NCI-H748 (cell line): ENCODE results near the gene INMT.

Source experiments
- DNase-seq: peaks from one replicate; lab custom pipeline; 2025; ENCODE audit not compliant: unreplicated experiment; lab: John Stamatoyannopoulos, UW

INMT gene

DNA sequence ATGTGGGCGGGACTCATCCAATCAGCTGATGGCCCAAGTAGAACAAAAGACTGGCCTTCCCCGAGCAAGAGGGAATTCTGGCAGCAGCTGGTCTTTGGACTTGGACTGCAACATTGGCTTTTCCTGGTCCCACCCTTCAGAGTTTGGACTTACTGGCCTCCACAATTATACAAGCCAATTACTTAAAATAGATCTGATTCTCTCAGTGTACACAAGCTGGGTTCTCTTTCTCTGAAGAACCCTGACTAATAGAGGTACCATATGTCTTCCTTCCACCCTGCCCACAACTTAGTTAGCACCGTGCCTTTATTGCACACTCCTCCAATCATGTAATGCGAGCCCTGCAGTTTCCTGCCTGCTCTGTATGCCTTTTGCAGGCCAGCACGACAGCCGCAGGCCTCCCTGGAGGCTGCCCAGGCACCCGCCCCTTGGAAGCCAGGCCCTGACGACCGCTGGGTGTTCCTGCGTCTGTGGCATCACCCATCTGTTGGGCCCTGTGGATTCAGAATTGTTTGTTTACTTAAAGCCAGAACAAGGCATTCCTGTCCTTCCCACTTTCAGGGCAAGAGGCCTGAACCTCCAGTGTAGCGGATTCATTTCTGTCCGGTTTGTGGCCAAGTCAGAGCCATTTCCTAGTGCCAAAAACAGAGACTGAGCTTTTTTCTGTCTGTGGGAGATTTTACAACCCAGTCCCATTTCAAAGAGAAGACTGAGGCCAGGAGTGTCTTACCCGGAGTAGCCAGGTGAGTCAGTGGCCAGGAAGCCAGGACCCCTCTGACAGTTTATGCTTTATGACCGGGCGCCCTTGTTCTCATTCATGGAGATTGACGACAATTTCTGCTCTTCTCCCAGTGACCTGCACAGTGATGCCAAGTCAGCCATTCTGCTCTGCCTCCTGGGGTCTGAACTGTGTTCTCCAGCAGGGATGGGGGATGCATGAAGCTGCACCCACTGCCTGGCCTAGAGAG lies 968 bp upstream of the INMT start:
- no peak for DNase-seq

DNA sequence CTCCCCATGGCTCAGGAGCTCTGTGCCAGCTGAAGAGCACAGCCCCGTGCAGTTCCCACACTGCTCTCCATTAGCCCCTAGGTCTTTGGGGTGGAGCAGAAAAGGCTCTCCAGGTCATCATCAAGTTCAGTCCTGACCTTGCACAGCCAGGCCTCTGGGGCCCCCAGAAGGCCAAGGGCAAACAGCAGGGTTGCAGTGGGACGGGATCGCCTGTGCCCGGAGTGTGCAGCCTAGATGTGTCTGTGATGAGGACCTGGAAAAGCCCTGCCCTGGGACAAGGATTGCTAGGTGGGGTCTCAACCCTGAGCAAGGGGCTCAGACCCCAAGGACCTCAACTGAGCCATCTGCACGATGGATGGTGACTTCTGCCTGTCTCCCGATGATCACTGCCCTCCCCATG lies 549 bp downstream of the INMT start:
- DNase-seq: no peak

DNA sequence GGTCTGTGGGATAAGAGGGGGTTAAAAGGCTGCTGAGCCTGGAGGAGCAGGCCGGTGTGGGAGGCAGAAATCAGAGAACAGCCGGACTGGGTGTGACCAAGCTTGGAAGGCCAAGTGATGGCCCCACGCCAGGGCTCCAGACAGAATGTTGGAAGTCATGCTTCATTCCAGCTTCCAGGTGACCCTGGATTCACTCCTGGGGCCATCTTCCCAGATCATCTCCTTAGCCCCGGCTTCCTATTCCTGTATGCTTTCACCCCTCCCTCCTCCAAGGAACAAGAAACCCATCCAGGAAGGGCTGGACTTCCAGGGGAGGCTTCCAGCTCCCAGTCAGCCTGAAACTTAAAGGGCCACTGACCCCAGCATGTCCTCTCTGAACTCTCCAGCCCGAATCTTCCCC lies 1.0 kb downstream of the INMT start:
- no peak for DNase-seq

DNA sequence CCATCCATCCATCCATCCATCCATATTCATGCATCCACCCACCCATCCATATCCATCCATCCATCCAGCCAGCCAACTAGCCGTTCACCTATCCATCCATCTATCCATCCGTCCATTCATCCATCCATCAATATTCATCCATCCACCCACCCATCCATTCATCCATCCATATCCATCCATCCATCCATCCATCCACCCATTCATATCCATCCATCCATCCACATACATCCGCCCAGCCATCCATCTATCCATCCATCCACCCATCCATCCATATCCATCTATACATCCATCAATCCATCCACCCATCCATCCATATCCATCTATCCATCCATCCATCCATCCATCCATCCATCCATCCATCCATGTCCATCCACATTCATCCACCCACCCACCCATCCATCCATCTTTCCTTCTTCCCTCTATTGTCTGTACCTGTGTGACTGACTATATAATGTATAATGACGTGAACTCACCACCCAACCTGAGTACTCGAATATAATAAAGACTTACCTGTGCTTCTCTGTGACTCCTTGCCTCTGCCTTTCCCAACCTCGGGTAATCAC lies 2.5 kb downstream of the INMT start:
- no peak for DNase-seq

DNA sequence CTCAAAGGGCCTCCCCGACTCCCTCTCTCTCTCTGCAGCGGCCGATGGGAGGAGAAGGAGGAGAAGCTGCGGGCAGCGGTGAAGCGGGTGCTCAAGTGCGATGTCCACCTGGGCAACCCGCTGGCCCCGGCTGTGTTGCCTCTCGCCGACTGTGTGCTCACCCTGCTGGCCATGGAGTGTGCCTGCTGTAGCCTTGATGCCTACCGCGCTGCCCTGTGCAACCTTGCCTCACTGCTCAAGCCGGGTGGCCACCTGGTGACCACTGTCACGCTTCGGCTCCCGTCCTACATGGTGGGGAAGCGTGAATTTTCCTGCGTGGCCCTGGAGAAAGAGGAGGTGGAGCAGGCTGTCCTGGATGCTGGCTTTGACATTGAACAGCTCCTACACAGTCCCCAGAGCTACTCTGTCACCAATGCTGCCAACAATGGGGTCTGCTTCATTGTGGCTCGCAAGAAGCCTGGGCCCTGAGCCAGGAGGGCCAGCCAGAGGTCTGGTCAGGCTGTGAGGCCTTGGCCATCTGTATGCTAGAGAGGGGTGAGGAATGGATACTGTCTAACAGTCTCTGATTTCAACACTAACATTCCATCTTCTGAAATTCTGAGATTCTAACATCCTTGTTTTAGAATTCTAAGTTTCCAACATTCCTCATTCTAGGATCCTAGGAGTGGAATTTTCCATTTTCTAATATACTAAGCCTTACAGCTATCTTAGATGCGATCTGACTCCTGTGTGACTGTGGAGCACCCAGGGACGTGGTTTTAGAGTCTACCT lies 3.6 kb downstream of the INMT start:
- no peak for DNase-seq

DNA sequence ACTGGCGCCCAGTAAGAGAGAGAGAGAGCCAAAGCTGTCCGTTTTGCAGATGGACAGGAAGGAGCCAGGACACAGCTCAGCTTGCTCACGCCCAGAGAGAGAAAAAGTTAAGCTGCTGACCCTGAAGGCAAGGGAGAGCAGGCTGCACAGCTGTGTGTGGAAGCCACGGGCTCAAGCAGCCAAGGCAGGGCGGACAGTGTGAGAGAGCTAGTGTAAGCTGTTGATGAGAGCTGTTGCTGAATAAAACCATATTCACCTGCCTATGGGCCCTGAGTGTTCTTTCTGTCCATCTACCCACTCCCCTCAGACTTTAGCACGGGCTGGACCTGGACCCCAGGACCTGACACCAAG lies 5.4 kb downstream of the INMT start:
- DNase-seq: no peak

DNA sequence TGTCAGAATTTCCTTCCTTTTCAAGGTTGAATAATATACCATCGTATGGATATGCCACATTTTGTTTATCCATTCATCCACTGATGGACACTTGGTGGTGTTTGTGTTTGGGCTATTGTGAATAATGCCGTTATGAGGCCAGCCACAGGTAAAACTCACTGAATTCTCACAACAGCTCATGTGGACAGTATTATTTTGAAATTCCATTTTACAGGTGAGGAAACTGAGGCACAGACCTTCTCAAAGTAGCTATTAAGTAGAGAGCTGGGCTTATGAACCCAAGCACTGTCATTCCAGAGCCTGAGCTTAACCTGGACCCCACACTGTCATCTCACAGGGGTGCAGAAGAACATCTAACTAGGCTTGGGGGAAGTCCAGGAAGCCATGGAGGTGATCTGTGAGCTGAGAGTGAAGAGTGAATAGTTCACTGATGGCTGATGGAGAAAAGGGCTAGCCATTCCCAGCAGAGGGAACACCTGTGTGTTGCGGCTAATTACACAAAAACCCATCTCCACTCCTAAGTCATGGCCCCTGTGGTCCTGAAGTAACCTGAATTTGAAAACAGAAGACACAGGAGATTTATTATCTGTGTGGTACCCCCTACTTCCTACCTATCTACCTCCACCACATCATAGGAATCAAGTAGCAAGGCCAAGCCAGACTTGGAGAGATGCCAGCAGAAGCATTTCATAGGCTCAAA lies 8.7 kb downstream of the INMT start:
- DNase-seq: no peak

DNA sequence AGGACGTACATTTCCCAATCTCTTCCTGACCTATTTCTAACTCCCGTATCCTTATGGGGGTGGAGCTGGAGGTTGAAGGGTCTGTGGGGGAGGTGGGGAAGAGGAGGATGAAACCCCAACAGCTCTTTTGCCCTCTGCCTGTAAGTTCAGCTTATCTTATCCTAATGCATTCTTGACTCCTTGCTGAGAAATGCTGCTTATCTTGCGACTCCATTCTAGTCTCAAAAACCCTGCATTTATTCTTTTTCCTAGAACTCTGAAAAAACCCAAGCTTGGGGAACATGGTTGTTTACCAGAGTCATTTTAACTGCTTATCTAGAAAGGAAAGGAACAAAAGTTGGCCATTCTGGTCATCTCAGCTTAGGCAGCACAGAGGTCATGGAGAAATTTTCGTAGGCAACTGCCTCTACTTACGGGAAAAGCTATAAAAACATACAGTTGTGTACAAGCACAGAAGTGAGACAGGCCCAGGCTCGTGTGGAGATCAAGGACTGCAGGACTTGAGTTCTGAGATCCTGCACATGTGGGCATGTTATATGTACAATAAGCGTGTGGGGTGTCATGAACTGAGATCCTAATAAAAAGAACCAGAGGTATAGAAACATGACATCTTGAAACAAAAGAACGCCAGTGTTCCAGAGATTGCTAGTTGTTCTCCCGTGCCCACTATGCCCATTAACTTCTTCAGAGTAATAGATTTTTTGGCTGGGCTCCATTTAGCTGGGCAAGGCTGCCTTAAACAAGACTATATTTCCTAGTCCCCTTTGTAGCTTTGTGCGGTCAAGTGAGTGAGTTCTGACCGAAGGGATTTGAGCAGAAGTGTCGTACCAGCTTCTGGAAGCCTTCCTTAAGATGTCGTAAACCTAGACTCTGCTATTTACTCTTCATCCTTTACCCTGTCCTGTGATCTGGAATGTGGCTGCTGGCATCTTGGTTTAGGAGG lies 9.6 kb downstream of the INMT start:
- DNase-seq: peak; percentile 20

DNA sequence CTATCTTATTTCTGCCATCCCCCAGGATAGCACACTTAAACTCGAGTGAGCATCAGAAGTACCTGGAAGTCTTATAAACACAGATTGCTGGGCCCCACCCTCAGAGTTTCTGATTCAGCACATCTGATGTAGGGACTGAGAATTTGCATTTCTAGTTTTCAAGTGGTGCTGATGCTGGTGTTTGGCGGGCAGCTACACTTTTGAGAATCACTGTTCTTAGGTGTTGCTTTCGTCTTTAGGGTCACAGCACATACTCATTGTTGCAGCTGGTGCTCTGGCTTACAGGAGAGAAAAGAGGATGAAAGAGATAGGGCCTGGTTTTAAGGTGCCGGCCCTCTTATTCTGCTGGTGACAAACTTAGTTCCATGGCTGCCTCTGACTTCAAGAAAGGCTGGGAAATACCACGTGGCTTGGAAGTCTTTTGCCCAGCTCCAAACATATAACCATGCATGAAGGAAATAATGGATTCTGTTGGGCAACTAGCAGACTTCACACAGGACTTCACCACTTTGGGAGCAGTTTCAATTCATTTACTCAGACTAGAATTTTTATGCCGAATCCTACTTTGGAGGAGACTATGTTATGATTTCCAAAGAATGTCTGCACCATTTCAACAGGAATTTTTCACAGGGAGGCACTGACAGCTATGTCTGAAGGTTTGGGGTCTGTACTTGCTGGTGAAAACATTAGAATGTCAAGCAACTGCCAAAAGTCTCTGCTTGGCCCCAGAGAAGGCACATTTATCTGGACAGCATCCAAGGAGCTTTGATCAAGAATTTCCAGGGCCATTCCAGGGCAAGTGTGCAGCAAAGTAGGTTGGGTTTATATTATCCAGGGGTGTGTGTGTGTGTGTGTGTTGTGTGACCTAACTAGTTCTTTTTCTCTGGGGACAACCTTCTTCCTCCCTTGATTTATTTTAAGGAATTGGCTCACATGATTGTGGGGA lies 12.4 kb downstream of the INMT start:
- no peak for DNase-seq

DNA sequence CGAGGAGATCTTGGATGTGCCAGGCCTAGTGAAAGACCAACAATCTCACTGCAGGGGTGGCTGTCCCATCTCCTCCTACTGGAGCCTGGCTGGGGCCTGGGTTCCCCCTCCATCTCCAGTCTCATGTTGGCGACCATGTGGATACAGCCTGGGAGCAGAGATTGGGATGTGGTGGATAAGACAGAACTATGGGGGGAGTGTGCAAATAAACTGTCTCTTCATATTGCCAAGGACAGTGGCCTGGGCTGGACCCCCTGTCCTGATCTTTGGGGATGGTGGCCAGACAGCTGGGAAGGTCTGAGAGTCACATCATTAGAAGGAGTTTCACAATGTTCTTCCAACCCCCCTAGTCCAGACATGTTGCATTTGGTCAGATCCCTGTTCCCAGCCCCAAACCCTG lies 13.5 kb downstream of the INMT start:
- no peak for DNase-seq

GRCh38 chr7:30770845-30771173 lies 18.9 kb downstream of the INMT start:
- no peak for DNase-seq

DNA sequence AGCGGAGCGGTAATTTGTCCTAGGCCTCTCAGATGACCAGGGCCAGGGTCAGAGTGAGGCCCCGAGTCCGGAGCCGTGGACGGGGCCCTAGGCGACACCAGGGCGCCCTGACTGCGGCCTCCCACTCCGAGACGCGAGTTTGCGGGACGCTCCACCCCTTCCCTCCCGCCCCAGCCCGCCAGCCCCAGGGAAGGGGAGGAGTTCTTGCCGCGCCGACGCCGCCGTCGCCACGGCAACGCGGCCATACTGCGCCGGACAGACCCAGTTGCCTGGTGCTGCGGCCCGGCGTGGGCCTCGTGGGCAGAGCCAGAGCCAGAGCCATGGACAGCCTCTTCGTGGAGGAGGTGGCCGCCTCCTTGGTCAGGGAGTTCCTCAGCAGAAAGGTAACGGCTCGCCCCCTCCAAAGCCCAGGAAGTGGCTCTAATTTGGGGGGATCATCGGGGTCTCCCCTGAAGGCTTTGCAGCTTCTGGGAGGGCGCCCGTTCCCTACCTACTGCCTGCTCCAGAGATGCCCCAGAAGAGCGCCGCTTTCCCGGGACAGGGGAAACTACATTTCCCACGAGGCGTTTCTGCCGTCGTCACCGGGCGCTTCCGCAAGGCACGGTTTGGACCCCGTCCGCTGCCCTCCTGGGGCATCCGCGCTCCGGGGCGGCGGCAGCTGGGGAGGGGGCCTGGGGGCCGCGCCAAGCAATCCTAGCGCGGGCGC lies 19.4 kb downstream of the INMT start, which contains the start of gene MINDY4:
Gene MINDY4 (plus strand): TSS at position 244 of the 706 bp plus-strand sequence. CDS start 77 bp downstream, at position 321.
- DNase-seq: peak; percentile 88

GRCh38 chr7:30771880-30772425 lies 20.0 kb downstream of the INMT start:
- DNase-seq: peak; percentile 69

- no peak for DNase-seq
These were observed 21.0 kb downstream of the INMT start for GRCh38 chr7:30772984-30773383.

GRCh38 chr7:30775992-30776391 lies 24.1 kb downstream of the INMT start:
- no peak for DNase-seq

DNA sequence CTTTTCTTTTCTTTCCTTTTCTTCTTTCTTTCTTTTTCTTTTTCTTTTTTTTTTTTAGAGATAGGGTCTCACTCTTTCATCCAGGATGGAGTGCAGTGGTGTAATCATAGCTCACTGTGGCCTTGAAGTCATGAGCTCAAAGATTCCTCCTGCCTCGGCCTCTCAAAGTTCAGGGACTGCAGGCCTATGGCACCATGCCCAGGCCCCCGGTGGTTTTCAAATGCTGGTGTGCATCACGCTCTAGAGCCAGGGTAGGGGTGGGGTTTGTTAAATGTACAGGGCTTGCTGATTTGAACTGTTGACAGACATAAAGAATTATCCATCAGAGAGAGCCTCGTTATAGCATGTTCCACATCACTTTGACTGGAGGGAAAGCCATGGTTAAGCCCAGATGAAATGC lies 25.0 kb downstream of the INMT start:
- DNase-seq: no peak

- no peak for DNase-seq
These were observed 26.5 kb downstream of the INMT start for GRCh38 chr7:30778255-30779025.
